Calu3 (cell line): Measurements from ENCODE around the gene PTPN18. TPM values are rescaled to one million over a fixed set of nuclear protein-coding genes. Genes with fewer than 3 reads are reported as not detected.

Experiments used
- BruUV-seq: library from RNA; stranded (reverse); fragments of 400-500 nt; replicated peaks from 2 replicates; lab custom pipeline; 2021; lab: Mats Ljungman, UMichigan
- CTCF ChIA-PET: fragments of 300-600 bp; sonication (Branson Sonifier 250); formaldehyde crosslinking; loops from one replicate; lab custom pipeline; 2022; ENCODE audit warnings: antibody characterized with exemption; lab: Charles Lee
- DNase-seq: peaks from one replicate; pipeline ENCODE4 v3.0.0; 2022
- H3K27ac Mint-ChIP-seq: one replicate; pipeline ENCODE4 v1.8.0; 2022; ENCODE audit warnings: mixed read lengths; ENCODE audit not compliant: unreplicated experiment
- H3K27me3 Mint-ChIP-seq: one replicate; pipeline ENCODE4 v1.8.0; 2022; ENCODE audit warnings: mixed read lengths; ENCODE audit not compliant: unreplicated experiment
- H3K36me3 Mint-ChIP-seq: one replicate; pipeline ENCODE4 v1.8.0; 2022; ENCODE audit warnings: mild to moderate bottlenecking, moderate library complexity, mixed read lengths; ENCODE audit not compliant: insufficient read depth, unreplicated experiment
- H3K4me1 Mint-ChIP-seq: one replicate; pipeline ENCODE4 v1.8.0; 2022; ENCODE audit warnings: mild to moderate bottlenecking, low read depth, mixed read lengths; ENCODE audit not compliant: unreplicated experiment
- H3K4me3 Mint-ChIP-seq: one replicate; pipeline ENCODE4 v1.8.0; 2022; ENCODE audit warnings: mild to moderate bottlenecking, low read depth, moderate library complexity, mixed read lengths; ENCODE audit not compliant: unreplicated experiment
- H3K9me3 Mint-ChIP-seq: one replicate; pipeline ENCODE4 v1.8.0; 2022; ENCODE audit warnings: low read depth, mixed read lengths; ENCODE audit not compliant: unreplicated experiment
- CTCF ChIP-seq: fragments of 200-600 bp; IDR thresholded peaks from one replicate; pipeline ENCODE4 v1.8.0; 2022; ENCODE audit warnings: antibody characterized with exemption; ENCODE audit not compliant: unreplicated experiment
- intact Hi-C: fragments of 100-400 bp; cut with micrococcal nuclease; formaldehyde crosslinking; loops from one replicate; pipeline ENCODE4 v1.10.0; 2022; ENCODE audit not compliant: unreplicated experiment
- total RNA-seq: library from RNA; stranded (reverse); gene quantifications from 2 replicates; pipeline ENCODE4 v1.2.3, GENCODE V29; 2022

Gene PTPN18
- total RNA-seq, 1 experiment from 2014 or later = 66.0 TPM

GRCh38 chr2:130376433-130377293 lies 20.8 kb downstream of the PTPN18 start:
- H3K27me3 Mint-ChIP-seq = no peaks in the 10 kb centered on the region
- no peak for TF ChIP-seq CTCF
- H3K4me3 Mint-ChIP-seq = no peak overlapping the region
- no peak overlapping the region for H3K27ac Mint-ChIP-seq
- H3K9me3 Mint-ChIP-seq = no peaks in the 10 kb centered on the region
- intact Hi-C loops = no loop called here
- BruUV-seq = no TSS peak
- CTCF ChIA-PET = interaction anchor here (0.6 kb wide), 2 partner anchors 19 to 737 kb away, joined by 3 read pairs; no protein-coding TSS in a partner anchor
- peaks cover 27% of the 10 kb centered on the region for H3K36me3 Mint-ChIP-seq
- no peak for DNase-seq
- H3K4me1 Mint-ChIP-seq = peaks cover 35% of the 10 kb centered on the region

DNA sequence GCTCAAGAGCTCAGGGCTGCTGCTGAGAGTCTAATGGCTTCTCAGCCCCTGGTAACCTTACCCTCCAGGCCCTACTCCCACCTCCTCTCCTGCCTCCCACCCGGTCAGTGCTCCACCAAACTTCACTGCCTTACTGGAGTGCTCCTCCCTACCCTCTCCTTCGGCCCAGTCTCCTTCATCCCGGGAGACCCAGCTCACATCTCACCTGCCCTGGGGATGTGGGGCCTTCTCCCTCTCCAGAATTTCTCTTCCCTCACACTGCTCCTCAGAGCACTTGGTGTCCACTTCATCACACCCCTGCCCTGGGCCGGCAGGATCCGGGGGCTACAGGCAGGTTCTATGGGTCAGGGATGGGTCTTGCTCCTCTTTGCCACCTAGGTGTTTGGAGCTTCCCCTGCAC lies 21.6 kb downstream of the PTPN18 start:
- CTCF ChIA-PET = interaction anchor here (0.6 to 1.4 kb wide), 3 partner anchors 13 to 736 kb away, joined by 3 read pairs; no protein-coding TSS in a partner anchor
- TF ChIP-seq CTCF = no peak
- peaks cover 19% of the 10 kb centered on the region for H3K36me3 Mint-ChIP-seq
- H3K9me3 Mint-ChIP-seq = no peaks in the 10 kb centered on the region
- BruUV-seq = no TSS peak
- H3K27ac Mint-ChIP-seq = no peak overlapping the region
- H3K4me3 Mint-ChIP-seq = no peak overlapping the region
- H3K27me3 Mint-ChIP-seq = no peaks in the 10 kb centered on the region
- intact Hi-C loops = no loop called here
- peaks cover 35% of the 10 kb centered on the region for H3K4me1 Mint-ChIP-seq
- no peak for DNase-seq

GRCh38 chr2:130378206-130378897 lies 22.5 kb downstream of the PTPN18 start:
- Mint-ChIP-seq H3K27me3 (no peaks in the 10 kb centered on the region), H3K4me3 (no peak overlapping the region), H3K27ac (no peak overlapping the region), H3K36me3 (peaks cover 10% of the 10 kb centered on the region), H3K4me1 (peaks cover 30% of the 10 kb centered on the region), H3K9me3 (no peaks in the 10 kb centered on the region)
- intact Hi-C loops = no loop called here
- no peak for TF ChIP-seq CTCF
- DNase-seq = no peak
- CTCF ChIA-PET = interaction anchor here (1.4 kb wide), 1 partner anchor 12 kb away, joined by 3 read pairs; no protein-coding TSS in a partner anchor
- BruUV-seq = no TSS peak

DNA sequence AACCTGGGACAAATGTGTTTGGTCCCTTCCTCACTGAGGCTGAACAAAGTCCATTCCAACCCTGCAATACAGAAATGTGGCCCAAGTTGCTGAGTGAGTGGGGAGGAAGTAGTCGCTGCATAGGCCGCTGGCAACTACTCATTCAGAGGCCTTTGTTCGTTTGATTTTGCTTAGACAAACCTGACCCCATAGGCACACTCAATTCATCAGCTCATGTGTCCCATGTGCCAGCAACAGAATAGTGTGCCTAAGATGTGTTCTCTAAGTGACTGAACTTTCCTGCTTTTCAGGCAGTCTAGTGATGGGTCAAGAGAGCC lies 23.0 kb downstream of the PTPN18 start:
- Mint-ChIP-seq H3K27me3 (no peaks in the 10 kb centered on the region), H3K36me3 (peaks cover 8% of the 10 kb centered on the region), H3K9me3 (no peaks in the 10 kb centered on the region), H3K27ac (no peak overlapping the region), H3K4me1 (peaks cover 25% of the 10 kb centered on the region), H3K4me3 (no peak overlapping the region)
- CTCF ChIA-PET = interaction anchor here (1.4 kb wide), 1 partner anchor 12 kb away, joined by 3 read pairs; no protein-coding TSS in a partner anchor
- no TSS peak for BruUV-seq
- DNase-seq = no peak
- intact Hi-C loops = no loop called here
- no peak for TF ChIP-seq CTCF
